ENCODE results near the gene SH3TC2.

DNA sequence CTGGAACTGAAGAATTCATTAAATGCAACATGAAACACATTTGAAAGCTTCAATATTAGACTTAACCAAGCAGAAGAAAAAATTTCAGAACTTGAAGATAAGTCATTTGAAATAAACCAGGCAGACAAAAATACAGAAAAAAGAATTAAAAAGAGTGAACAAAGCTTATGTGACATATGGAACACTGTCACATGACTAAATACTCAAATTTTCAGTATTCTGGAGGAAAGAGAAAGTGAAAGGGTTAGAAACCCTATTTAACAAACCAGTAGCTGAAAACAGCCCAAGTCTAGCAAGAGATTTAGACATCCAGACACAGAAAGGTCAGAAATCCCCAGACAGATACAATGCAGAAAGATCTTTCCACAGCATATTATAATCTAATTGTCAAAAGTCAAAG lies 37.1 kb upstream of the SH3TC2 start:
- TF ChIP-seq CTCF (IDR thresholded peaks at IDR 0.05) (no peak), POLR2A (IDR thresholded peaks at IDR 0.05) (no peak), POLR2AphosphoS5 (IDR thresholded peaks at IDR 0.05) (no peak)

Data from breast epithelium (tissue), 3 donors.